Astrocyte of the cerebellum (primary cell): ENCODE results near the gene COL8A2.

Experiments used
- DNase-seq: peaks from one replicate; pipeline ENCODE4 v3.0.0-alpha.2; 2011; ENCODE audit warnings: low read depth
- H3K4me3 ChIP-seq: 2 replicates; pipeline ENCODE4 v1.5.1; 2011; ENCODE audit warnings: mild to moderate bottlenecking, low read depth, low read length, moderate library complexity
- CTCF ChIP-seq: IDR thresholded peaks from 2 replicates; pipeline ENCODE4 v1.5.1; 2012; ENCODE audit warnings: low read length, low read depth, moderate library complexity, mild to moderate bottlenecking; ENCODE audit errors: missing control alignments
- in situ Hi-C: cut with HindIII; loops from 2 replicates; pipeline ENCODE4 v1.10.0; 2017; ENCODE audit warnings: low sequenced_read_pairs

Gene COL8A2

GRCh38 chr1:36166938-36167905, 42.2 kb upstream of the COL8A2 start:
- no peak overlapping the region for H3K4me3 ChIP-seq
- no peak for DNase-seq
- in situ Hi-C loops, result no loop called here
- no peak for TF ChIP-seq CTCF

GRCh38 chr1:36166136-36166535, 41.1 kb upstream of the COL8A2 start:
- no peak for TF ChIP-seq CTCF
- no peak overlapping the region for H3K4me3 ChIP-seq
- no peak for DNase-seq
- in situ Hi-C loops, result no loop called here

- DNase-seq, result no peak
- in situ Hi-C loops, result no loop called here
- no peak overlapping the region for H3K4me3 ChIP-seq
- no peak for TF ChIP-seq CTCF
These were observed 40.1 kb upstream of the COL8A2 start for GRCh38 chr1:36165145-36165544.

GRCh38 chr1:36164361-36164760, 39.3 kb upstream of the COL8A2 start:
- no peak for TF ChIP-seq CTCF
- in situ Hi-C loops, result no loop called here
- DNase-seq, result no peak
- no peak overlapping the region for H3K4me3 ChIP-seq

GRCh38 chr1:36163426-36163825, 38.4 kb upstream of the COL8A2 start:
- in situ Hi-C loops, result no loop called here
- no peak for DNase-seq
- H3K4me3 ChIP-seq, result no peak overlapping the region
- no peak for TF ChIP-seq CTCF

- DNase-seq, result no peak
- no peak overlapping the region for H3K4me3 ChIP-seq
- TF ChIP-seq CTCF, result no peak
- in situ Hi-C loops, result no loop called here
These were observed 37.7 kb upstream of the COL8A2 start for GRCh38 chr1:36162680-36163239.
